Glutamatergic neuron (in vitro differentiated cells): ENCODE measurements around the gene EPB41L5. TPM values are rescaled to one million over a fixed set of nuclear protein-coding genes. Genes with fewer than 3 reads are reported as not detected.

Experiments used
- DNase-seq: peaks from one replicate; pipeline ENCODE4 v3.0.0; 2022
- H3K27ac Mint-ChIP-seq: one replicate; pipeline ENCODE4 v1.8.0; 2020; ENCODE audit warnings: mild to moderate bottlenecking, mixed read lengths, inconsistent platforms; ENCODE audit not compliant: unreplicated experiment
- H3K27me3 Mint-ChIP-seq: one replicate; pipeline ENCODE4 v1.8.0; 2020; ENCODE audit warnings: mild to moderate bottlenecking, moderate library complexity, mixed read lengths, inconsistent platforms; ENCODE audit not compliant: unreplicated experiment
- H3K36me3 Mint-ChIP-seq: one replicate; pipeline ENCODE4 v1.8.0; 2020; ENCODE audit warnings: mild to moderate bottlenecking, mixed read lengths, inconsistent platforms; ENCODE audit not compliant: unreplicated experiment
- H3K4me1 Mint-ChIP-seq: one replicate; pipeline ENCODE4 v1.8.0; 2020; ENCODE audit warnings: mild to moderate bottlenecking, low read depth, mixed read lengths, inconsistent platforms; ENCODE audit not compliant: unreplicated experiment
- H3K4me3 Mint-ChIP-seq: one replicate; pipeline ENCODE4 v1.8.0; 2020; ENCODE audit warnings: mild to moderate bottlenecking, mixed read lengths, inconsistent platforms; ENCODE audit not compliant: unreplicated experiment
- H3K9me3 Mint-ChIP-seq: one replicate; pipeline ENCODE4 v1.8.0; 2020; ENCODE audit warnings: mild to moderate bottlenecking, moderate library complexity, mixed read lengths, inconsistent platforms; ENCODE audit not compliant: unreplicated experiment
- CTCF ChIP-seq: fragments of 200-600 bp; sonication (generic); IDR thresholded peaks from one replicate; pipeline ENCODE4 v1.5.0; 2021; ENCODE audit not compliant: partially characterized antibody, unreplicated experiment
- total RNA-seq: library from RNA; stranded (reverse); fragmentation: NEBNext Ultra II Directional; extraction: Animal tissue kit (Norgen Biotek cat#: 25700); gene quantifications from one replicate; pipeline ENCODE4 v1.2.1, GENCODE V29; 2021; ENCODE audit not compliant: unreplicated experiment

The EPB41L5 gene
- total RNA-seq, 1 donor from 2014 or later, result 71.7 TPM

- Mint-ChIP-seq H3K9me3 (peaks cover under 1% of the 10 kb centered on the region), H3K27me3 (no peaks in the 10 kb centered on the region), H3K36me3 (peaks cover under 1% of the 10 kb centered on the region), H3K4me3 (no peak overlapping the region), H3K27ac (no peak overlapping the region), H3K4me1 (no peaks in the 10 kb centered on the region)
- no peak for TF ChIP-seq CTCF
- DNase-seq, result no peak
Observed at GRCh38 chr2:120204022-120204405, 191.1 kb downstream of the EPB41L5 start.

- Mint-ChIP-seq H3K36me3 (no peaks in the 10 kb centered on the region), H3K4me3 (no peak overlapping the region), H3K27ac (no peak overlapping the region), H3K9me3 (no peaks in the 10 kb centered on the region), H3K27me3 (no peaks in the 10 kb centered on the region), H3K4me1 (no peaks in the 10 kb centered on the region)
- DNase-seq, result no peak
- no peak for TF ChIP-seq CTCF
Observed at GRCh38 chr2:120204417-120204816, 191.5 kb downstream of the EPB41L5 start.

- TF ChIP-seq CTCF, result no peak
- Mint-ChIP-seq H3K9me3 (no peaks in the 10 kb centered on the region), H3K4me1 (no peaks in the 10 kb centered on the region), H3K36me3 (no peaks in the 10 kb centered on the region), H3K27me3 (no peaks in the 10 kb centered on the region), H3K4me3 (no peak overlapping the region), H3K27ac (no peak overlapping the region)
- no peak for DNase-seq
Observed at GRCh38 chr2:120204945-120205670, 192.2 kb downstream of the EPB41L5 start.

GRCh38 chr2:120206022-120206581 lies 193.2 kb downstream of the EPB41L5 start:
- Mint-ChIP-seq H3K4me3 (no peak overlapping the region), H3K36me3 (no peaks in the 10 kb centered on the region), H3K9me3 (no peaks in the 10 kb centered on the region), H3K27ac (no peak overlapping the region), H3K4me1 (no peaks in the 10 kb centered on the region), H3K27me3 (no peaks in the 10 kb centered on the region)
- peak; percentile 71 for DNase-seq
- TF ChIP-seq CTCF, result peak; percentile 45
